Endothelial cell of umbilical vein (primary cell): ENCODE data around the gene GOLT1A. TPM values are rescaled to one million over a fixed set of nuclear protein-coding genes. Genes with fewer than 3 reads are reported as not detected.

Experiments
- BruUV-seq: library from RNA; stranded (reverse); fragments of 400-500 nt; replicated peaks from 2 replicates; lab custom pipeline; 2021; lab: Mats Ljungman, UMichigan
- CTCF ChIA-PET: fragments of 300-600, 350-600 bp; sonication (Branson Sonifier 250); formaldehyde crosslinking; loops from one replicate; lab custom pipeline; 2021; ENCODE audit warnings: antibody characterized with exemption, inconsistent platforms; lab: Charles Lee
- POLR2A ChIA-PET: fragments of 300-600, 350-600 bp; sonication (Branson Sonifier 250); formaldehyde crosslinking; loops from one replicate; lab custom pipeline; 2021; ENCODE audit warnings: antibody characterized with exemption, inconsistent platforms; lab: Charles Lee
- DNase-seq: peaks from one replicate; pipeline ENCODE4 v3.0.0-alpha.2; 2011; ENCODE audit warnings: low read depth, low spot score
- FAIRE-seq: peaks from 2 replicates; lab custom pipeline; 2011; peaks lifted over from hg19 to GRCh38; lab: Jason Lieb, UNC
- H2AFZ ChIP-seq: 2 replicates; pipeline ENCODE4 v1.6.0; 2012; ENCODE audit warnings: low read depth, low read length, control low read depth, inconsistent platforms
- H3K27ac ChIP-seq: 2 replicates; pipeline ENCODE4 v1.5.1; 2011; ENCODE audit warnings: low read depth, mild to moderate bottlenecking, control low read depth, low read length, moderate library complexity; ENCODE audit not compliant: insufficient read depth
- H3K27me3 ChIP-seq, 2 experiments: 2 replicates each; pipeline versions ENCODE4 v1.6.0 to v1.6.1; 2011; ENCODE audit warnings: low read length in 2 of 2, mixed read lengths in 1 of 2; ENCODE audit not compliant: control insufficient read depth in 2 of 2, insufficient read depth in 2 of 2
- H3K36me3 ChIP-seq, 2 experiments: 2 replicates in 1 of 2; 3 replicates in 1 of 2; pipeline ENCODE4 v1.5.1; 2011; ENCODE audit warnings: low read length in 2 of 2, mild to moderate bottlenecking in 1 of 2, moderate library complexity in 1 of 2; ENCODE audit not compliant: control insufficient read depth in 2 of 2, insufficient read depth in 2 of 2; ENCODE audit errors: extremely low read depth in 1 of 2
- H3K4me1 ChIP-seq: 3 replicates; pipeline ENCODE4 v1.5.1; 2011; ENCODE audit warnings: mild to moderate bottlenecking, low read length; ENCODE audit not compliant: control insufficient read depth, insufficient read depth; ENCODE audit errors: extremely low read depth
- H3K4me2 ChIP-seq: 2 replicates; pipeline ENCODE4 v1.6.1; 2011; ENCODE audit warnings: low read length, control low read depth, mixed read lengths; ENCODE audit not compliant: insufficient read depth
- H3K4me3 ChIP-seq, 3 experiments: fragments of 200-600 bp in 1 of 3; sonication (generic), shearing (Covaris generic) in 1 of 3; replicated peaks in 1 of 3; 2 replicates each; pipeline ENCODE4 v1.5.1; 2011 to 2016; ENCODE audit warnings: control low read depth in 3 of 3, low read length in 3 of 3, mild to moderate bottlenecking in 2 of 3, inconsistent platforms in 1 of 3, low read depth in 1 of 3, moderate library complexity in 1 of 3; ENCODE audit not compliant: insufficient read depth in 1 of 3
- H3K79me2 ChIP-seq: 2 replicates; pipeline ENCODE4 v1.6.0; 2012; ENCODE audit warnings: low read length, inconsistent platforms; ENCODE audit not compliant: control insufficient read depth, insufficient read depth
- H3K9ac ChIP-seq: replicated peaks from 2 replicates; pipeline ENCODE3; 2011; ENCODE audit warnings: low read length, control low read depth; ENCODE audit not compliant: insufficient read depth; ENCODE audit errors: extremely low read depth
- H3K9me1 ChIP-seq: replicated peaks from 3 replicates; pipeline ENCODE4 v1.6.0; 2011; ENCODE audit warnings: mild to moderate bottlenecking, low read length; ENCODE audit not compliant: control insufficient read depth, insufficient read depth; ENCODE audit errors: extremely low read depth
- H3K9me3 ChIP-seq: replicated peaks from 2 replicates; pipeline ENCODE4 v1.5.1; 2012; ENCODE audit warnings: low read length, inconsistent platforms; ENCODE audit not compliant: control insufficient read depth, insufficient read depth
- H4K20me1 ChIP-seq: replicated peaks from 2 replicates; pipeline ENCODE3; 2011; ENCODE audit warnings: mild to moderate bottlenecking, low read length; ENCODE audit not compliant: control insufficient read depth, insufficient read depth; ENCODE audit errors: extremely low read depth
- CTCF ChIP-seq, 2 donors: IDR thresholded peaks; 1 replicate in 1 of 2; 2 replicates in 1 of 2; pipeline ENCODE4 v1.5.1; 2011; ENCODE audit warnings: low read length in 2 of 2, mild to moderate bottlenecking in 2 of 2, moderate library complexity in 2 of 2, control low read depth in 1 of 2, inconsistent platforms in 1 of 2, low read depth in 1 of 2; ENCODE audit not compliant: insufficient read depth in 1 of 2; ENCODE audit errors: extremely low read depth in 1 of 2
- EZH2 ChIP-seq: IDR thresholded peaks from 2 replicates; pipeline ENCODE4 v1.6.1; 2012; ENCODE audit warnings: borderline replicate concordance, low read depth, mild to moderate bottlenecking, moderate library complexity, low read length, inconsistent platforms; ENCODE audit not compliant: severe bottlenecking
- FOS ChIP-seq: IDR thresholded peaks from 2 replicates; pipeline ENCODE4 v1.6.1; 2011; ENCODE audit warnings: mild to moderate bottlenecking, low read length, moderate library complexity, borderline replicate concordance; ENCODE audit not compliant: insufficient read depth
- GATA2 ChIP-seq: IDR thresholded peaks from 2 replicates; pipeline ENCODE4 v1.7.0; 2011; ENCODE audit warnings: low read depth, mild to moderate bottlenecking, moderate library complexity, mixed read lengths, low read length; ENCODE audit not compliant: insufficient read length, insufficient read depth
- JUN ChIP-seq: IDR thresholded peaks from 2 replicates; pipeline ENCODE4 v1.6.1; 2011; ENCODE audit warnings: borderline replicate concordance, low read depth; ENCODE audit not compliant: insufficient read length, insufficient read depth
- MAX ChIP-seq: IDR thresholded peaks from 2 replicates; pipeline ENCODE4 v1.6.1; 2011; ENCODE audit not compliant: insufficient read depth, insufficient read length
- MYC ChIP-seq: IDR thresholded peaks from one replicate; pipeline ENCODE4 v1.6.1; 2011; ENCODE audit warnings: mild to moderate bottlenecking, low read depth, low read length
- POLR2A ChIP-seq: IDR thresholded peaks from 2 replicates; pipeline ENCODE4 v1.6.1; 2012; ENCODE audit warnings: low read depth, mild to moderate bottlenecking, control low read depth, low read length
- POLR2AphosphoS5 ChIP-seq: IDR thresholded peaks from 2 replicates; pipeline ENCODE4 v1.6.1; 2012; ENCODE audit warnings: low read depth, mild to moderate bottlenecking, control low read depth, low read length, moderate library complexity; ENCODE audit not compliant: insufficient read depth
- dilution Hi-C: fragments of 300-500 bp; cut with MboI; formaldehyde crosslinking; loops from one replicate; pipeline ENCODE4 v1.15.0; 2019; ENCODE audit warnings: low sequenced_read_pairs; ENCODE audit not compliant: extremely low pct_ligation_motif_present
- intact Hi-C: fragments of 100-400 bp; cut with micrococcal nuclease; formaldehyde crosslinking; loops from one replicate; pipeline ENCODE4 v1.10.0; 2022
- polyA plus RNA-seq, 4 experiments: library from polyadenylated mRNA; depleted of rRNA in 3 of 4; stranded (reverse) in 3 of 4; unstranded in 1 of 4; fragments of >200 nt; gene quantifications; 2 replicates each; pipeline versions ENCODE4 v1.2.1 to v1.2.3, GENCODE V29; 2011 to 2012; ENCODE audit warnings: missing spikeins in 1 of 4
- total RNA-seq: library from RNA; stranded (reverse); gene quantifications from 2 replicates; pipeline ENCODE4 v1.2.3, GENCODE V29; 2021

The GOLT1A gene
- total and polyA plus RNA-seq, 2 donors (not counting 3 experiments of a cell fraction or from before 2014, with no cell fraction given): not detected

- CTCF ChIA-PET: interaction anchor here (1.1 to 26.7 kb wide), 3 partner anchors 9 to 24 kb away, joined by 3 to 770 read pairs (median 3); no protein-coding TSS in a partner anchor
- TF ChIP-seq EZH2 (no peak), POLR2AphosphoS5 (no peak), MAX (no peak), CTCF (IDR thresholded peaks at IDR 0.05; ENCODE audit: extremely low read depth in 1 of 2, insufficient read depth in 1 of 2, low read depth in 1 of 2, low read length in 2 of 2) (no peak), JUN (no peak), GATA2 (no peak), FOS (no peak), MYC (no peak), POLR2A (no peak)
Measured at GRCh38 chr1:204178487-204179281, 35.1 kb downstream of the GOLT1A start.

More at GRCh38 chr1:204178487-204179281, 35.1 kb downstream of the GOLT1A start:
- no peaks in the 10 kb centered on the region for H3K79me2 ChIP-seq
- H3K9me3 ChIP-seq: no peaks in the 10 kb centered on the region
- H4K20me1 ChIP-seq: no peaks in the 10 kb centered on the region
- no peak overlapping the region for H3K9ac ChIP-seq
- H3K4me1 ChIP-seq: peaks cover 7% of the 10 kb centered on the region
- no peak overlapping the region for H3K27ac ChIP-seq
- POLR2A ChIA-PET: no interaction called here
- no TSS peak for BruUV-seq
- FAIRE-seq: no peak
- no peaks in the 10 kb centered on the region for H3K9me1 ChIP-seq
- no peak overlapping the region for H2AFZ ChIP-seq
- no peaks in the 10 kb centered on the region for H3K27me3 ChIP-seq
- no peak overlapping the region for H3K4me2 ChIP-seq
- H3K36me3 ChIP-seq: no peaks in the 10 kb centered on the region
- no peak overlapping the region for H3K4me3 ChIP-seq
- dilution Hi-C loops: no loop called here
- DNase-seq: no peak
- intact Hi-C loops: no loop called here
